Measurements from ENCODE around the gene SRSF4. TPM values are rescaled to one million over a fixed set of nuclear protein-coding genes. Genes with fewer than 3 reads are reported as not detected.

The SRSF4 gene
- total and polyA plus RNA-seq, 9 of the 15 experiments (the other 6 are each of a cell fraction or from before 2014, with no cell fraction given), result 15.9 to 132 (median 82.0) TPM

DNA sequence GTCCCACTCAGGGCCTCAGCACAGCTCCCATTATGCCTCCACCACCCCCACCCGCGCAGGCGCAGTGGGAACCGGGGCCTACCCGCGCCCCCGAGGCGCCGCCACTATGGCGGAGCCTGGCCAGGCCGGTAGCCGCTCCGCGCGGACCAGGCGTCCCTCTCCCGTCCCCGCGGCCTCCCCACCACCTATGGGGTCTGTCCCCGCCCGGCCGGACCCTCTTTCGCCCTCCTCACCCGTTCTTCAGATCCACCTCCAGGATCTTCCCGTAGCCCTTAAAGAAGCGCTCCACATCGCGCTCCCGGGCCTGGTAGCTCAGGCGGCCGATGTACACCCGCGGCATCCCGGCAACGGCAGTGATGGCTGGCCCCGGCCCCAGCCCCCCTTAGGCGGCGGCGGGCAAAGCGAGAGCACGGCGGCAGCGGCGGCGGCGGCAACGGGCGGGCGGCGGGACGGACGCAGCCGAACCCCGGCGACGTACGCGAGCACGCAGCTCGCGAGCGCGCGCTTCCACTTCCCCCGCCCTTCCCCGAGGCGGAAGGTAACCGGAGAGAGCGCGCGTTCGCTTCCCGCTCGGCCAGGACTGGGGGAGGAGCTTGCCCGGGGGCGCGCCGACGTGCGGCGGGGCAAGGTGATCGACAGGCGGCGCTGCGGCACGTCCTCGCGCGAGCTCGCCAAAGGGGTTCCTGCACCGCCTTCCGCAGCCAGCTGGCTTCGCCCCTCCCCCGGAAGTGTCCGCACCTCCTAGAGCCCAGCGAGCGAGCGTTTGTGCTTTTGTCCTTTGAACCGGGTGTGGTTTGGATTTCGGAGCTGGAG lies at the start of gene SRSF4 (continued):
- TF ChIP-seq RBM17 (IDR thresholded peaks at IDR 0.05; ENCODE audit: borderline replicate concordance, low read depth, low read length), result no peak
- peak; percentile 50; the same call in 1 of the 2 replicates for TF ChIP-seq TARDBP (IDR thresholded peaks at IDR 0.05)
- peak; percentile 96 for TF ChIP-seq U2AF1 (optimal IDR thresholded peaks at IDR 0.05; ENCODE audit: low read depth, low read length)
- no peak for TF ChIP-seq TSC22D4 (tag; IDR thresholded peaks at IDR 0.05)
- peak; percentile 26; the same call in 1 of the 2 replicates for TF ChIP-seq MBD2 (IDR thresholded peaks at IDR 0.05; ENCODE audit: borderline replicate concordance, low read depth)
- TF ChIP-seq, protein P1, sequence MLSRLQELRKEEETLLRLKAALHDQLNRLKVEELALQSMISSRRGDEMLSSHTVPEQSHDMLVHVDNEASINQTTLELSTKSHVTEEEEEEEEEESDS (CRISPR knock-in tag; IDR thresholded peaks at IDR 0.05), result no peak
- peak; percentile 91 to 97 for TF ChIP-seq MAZ (CRISPR knock-in tag; conservative IDR thresholded peaks at IDR 0.05 in 1 of 2, IDR thresholded peaks at IDR 0.05 in 1 of 2)
- no peak for TF ChIP-seq ZKSCAN3 (CRISPR knock-in tag; IDR thresholded peaks at IDR 0.05)
- TF ChIP-seq PHTF2 (CRISPR knock-in tag; IDR thresholded peaks at IDR 0.05), result no peak
- TF ChIP-seq C11orf30 (IDR thresholded peaks at IDR 0.05; ENCODE audit: low read depth), result 0 out of 2 replicates have a peak, but pooled peaks have one; percentile 40
- TF ChIP-seq, protein P2, sequence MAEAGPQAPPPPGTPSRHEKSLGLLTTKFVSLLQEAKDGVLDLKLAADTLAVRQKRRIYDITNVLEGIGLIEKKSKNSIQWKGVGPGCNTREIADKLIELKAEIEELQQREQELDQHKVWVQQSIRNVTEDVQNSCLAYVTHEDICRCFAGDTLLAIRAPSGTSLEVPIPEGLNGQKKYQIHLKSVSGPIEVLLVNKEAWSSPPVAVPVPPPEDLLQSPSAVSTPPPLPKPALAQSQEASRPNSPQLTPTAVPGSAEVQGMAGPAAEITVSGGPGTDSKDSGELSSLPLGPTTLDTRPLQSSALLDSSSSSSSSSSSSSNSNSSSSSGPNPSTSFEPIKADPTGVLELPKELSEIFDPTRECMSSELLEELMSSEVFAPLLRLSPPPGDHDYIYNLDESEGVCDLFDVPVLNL (CRISPR knock-in tag; IDR thresholded peaks at IDR 0.05; ENCODE audit: low read depth), result no peak; the same call in none of the 2 replicates
- no peak for TF ChIP-seq ZFP1 (CRISPR knock-in tag; IDR thresholded peaks at IDR 0.05)
- TF ChIP-seq ZC3H8 (IDR thresholded peaks at IDR 0.05), result no peak
- TF ChIP-seq RBM14 (IDR thresholded peaks at IDR 0.05; ENCODE audit: borderline replicate concordance, insufficient read depth, low read depth, low read length), result no peak
- TF ChIP-seq ZNF282 (CRISPR knock-in tag; IDR thresholded peaks at IDR 0.05), result peak; percentile 89; the same call in 1 of the 2 replicates
- TF ChIP-seq ZNF583 (CRISPR knock-in tag; IDR thresholded peaks at IDR 0.05), result peak; percentile 12; the same call in 1 of the 2 replicates
- TF ChIP-seq YY1 (IDR thresholded peaks at IDR 0.05; ENCODE audit: borderline replicate concordance in 1 of 3, control insufficient read depth in 1 of 3, extremely low read depth in 1 of 3, insufficient read depth in 3 of 3, insufficient read length in 1 of 3, insufficient replicate concordance in 2 of 3, low read depth in 1 of 3, low read length in 2 of 3), result peak; percentile 80 to 96 (median 91)
- TF ChIP-seq HDAC6 (IDR thresholded peaks at IDR 0.05; ENCODE audit: low read depth, low read length), result 0 out of 2 replicates have a peak, but pooled peaks have one; percentile 38
- TF ChIP-seq SP1 (CRISPR knock-in tag; IDR thresholded peaks at IDR 0.05), result peak; percentile 98
- TF ChIP-seq, protein P3, sequence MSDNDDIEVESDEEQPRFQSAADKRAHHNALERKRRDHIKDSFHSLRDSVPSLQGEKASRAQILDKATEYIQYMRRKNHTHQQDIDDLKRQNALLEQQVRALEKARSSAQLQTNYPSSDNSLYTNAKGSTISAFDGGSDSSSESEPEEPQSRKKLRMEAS (CRISPR knock-in tag; IDR thresholded peaks at IDR 0.05), result peak; percentile 84
- TF ChIP-seq, protein P4, sequence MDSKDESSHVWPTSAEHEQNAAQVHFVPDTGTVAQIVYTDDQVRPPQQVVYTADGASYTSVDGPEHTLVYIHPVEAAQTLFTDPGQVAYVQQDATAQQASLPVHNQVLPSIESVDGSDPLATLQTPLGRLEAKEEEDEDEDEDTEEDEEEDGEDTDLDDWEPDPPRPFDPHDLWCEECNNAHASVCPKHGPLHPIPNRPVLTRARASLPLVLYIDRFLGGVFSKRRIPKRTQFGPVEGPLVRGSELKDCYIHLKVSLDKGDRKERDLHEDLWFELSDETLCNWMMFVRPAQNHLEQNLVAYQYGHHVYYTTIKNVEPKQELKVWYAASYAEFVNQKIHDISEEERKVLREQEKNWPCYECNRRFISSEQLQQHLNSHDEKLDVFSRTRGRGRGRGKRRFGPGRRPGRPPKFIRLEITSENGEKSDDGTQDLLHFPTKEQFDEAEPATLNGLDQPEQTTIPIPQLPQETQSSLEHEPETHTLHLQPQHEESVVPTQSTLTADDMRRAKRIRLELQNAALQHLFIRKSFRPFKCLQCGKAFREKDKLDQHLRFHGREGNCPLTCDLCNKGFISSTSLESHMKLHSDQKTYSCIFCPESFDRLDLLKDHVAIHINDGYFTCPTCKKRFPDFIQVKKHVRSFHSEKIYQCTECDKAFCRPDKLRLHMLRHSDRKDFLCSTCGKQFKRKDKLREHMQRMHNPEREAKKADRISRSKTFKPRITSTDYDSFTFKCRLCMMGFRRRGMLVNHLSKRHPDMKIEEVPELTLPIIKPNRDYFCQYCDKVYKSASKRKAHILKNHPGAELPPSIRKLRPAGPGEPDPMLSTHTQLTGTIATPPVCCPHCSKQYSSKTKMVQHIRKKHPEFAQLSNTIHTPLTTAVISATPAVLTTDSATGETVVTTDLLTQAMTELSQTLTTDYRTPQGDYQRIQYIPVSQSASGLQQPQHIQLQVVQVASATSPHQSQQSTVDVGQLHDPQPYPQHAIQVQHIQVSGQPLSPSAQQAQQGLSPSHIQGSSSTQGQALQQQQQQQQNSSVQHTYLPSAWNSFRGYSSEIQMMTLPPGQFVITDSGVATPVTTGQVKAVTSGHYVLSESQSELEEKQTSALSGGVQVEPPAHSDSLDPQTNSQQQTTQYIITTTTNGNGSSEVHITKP (IDR thresholded peaks at IDR 0.05; ENCODE audit: partially characterized antibody), result peak; percentile 43
- TF ChIP-seq, protein P5, sequence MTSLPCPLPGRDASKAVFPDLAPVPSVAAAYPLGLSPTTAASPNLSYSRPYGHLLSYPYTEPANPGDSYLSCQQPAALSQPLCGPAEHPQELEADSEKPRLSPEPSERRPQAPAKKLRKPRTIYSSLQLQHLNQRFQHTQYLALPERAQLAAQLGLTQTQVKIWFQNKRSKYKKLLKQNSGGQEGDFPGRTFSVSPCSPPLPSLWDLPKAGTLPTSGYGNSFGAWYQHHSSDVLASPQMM (CRISPR knock-in tag; IDR thresholded peaks at IDR 0.05), result no peak

Measured in K562 (cell line).